Heart right ventricle (tissue), 16 donors: ENCODE measurements around the gene UNCX. TPM values are rescaled to one million over a fixed set of nuclear protein-coding genes. Genes with fewer than 3 reads are reported as not detected.
"Not testable (repeated sequence)": the region's sequence is repeated elsewhere in the genome, so short reads cannot be mapped to it uniquely, and the experiment has no call there.

Experiments
- ATAC-seq, 8 donors: fragments of 200-7000 bp; cut with Tn5 transposase; one replicate each; pipeline ENCODE4 v1.9.1; 2020; ENCODE audit warnings: mild to moderate bottlenecking in 8 of 8, moderate library complexity in 8 of 8, moderate number of reproducible peaks in 1 of 8
- DNase-seq, 2 donors: peaks; one replicate each; pipeline ENCODE4 v3.0.0-alpha.2; 2020
- H3K27ac ChIP-seq, 10 donors: fragments of 200-600 bp; sonication (generic) in 2 of 10; one replicate each; pipeline versions ENCODE4 v1.5.0 to v1.8.0; 2020 to 2022; ENCODE audit warnings: mild to moderate bottlenecking in 3 of 10
- H3K27me3 ChIP-seq, 7 donors: fragments of 200-600 bp; one replicate each; pipeline ENCODE4 v1.8.0; 2021 to 2022; ENCODE audit warnings: mild to moderate bottlenecking in 2 of 7
- H3K36me3 ChIP-seq, 9 donors: fragments of 200-600 bp; sonication (generic) in 1 of 9; one replicate each; pipeline versions ENCODE4 v1.5.0 to v1.8.0; 2020 to 2022; ENCODE audit warnings: mild to moderate bottlenecking in 2 of 9
- H3K4me1 ChIP-seq, 9 donors: fragments of 200-600 bp; sonication (generic) in 1 of 9; one replicate each; pipeline versions ENCODE4 v1.5.0 to v1.8.0; 2020 to 2022; ENCODE audit warnings: mild to moderate bottlenecking in 4 of 9
- H3K4me3 ChIP-seq, 10 donors: fragments of 200-600 bp; sonication (generic) in 2 of 10; one replicate each; pipeline versions ENCODE4 v1.5.0 to v1.8.0; 2020 to 2022; ENCODE audit warnings: mild to moderate bottlenecking in 7 of 10, moderate library complexity in 2 of 10
- H3K9me3 ChIP-seq, 11 donors: fragments of 200-600 bp in 10 of 11; sonication (generic) in 2 of 11; one replicate each; pipeline versions ENCODE4 v1.5.0 to v1.8.0; 2013 to 2022; ENCODE audit warnings: mild to moderate bottlenecking in 2 of 11, control low read depth in 1 of 11, moderate library complexity in 1 of 11
- CTCF ChIP-seq, 9 donors: fragments of 200-600 bp; sonication (generic) in 2 of 9; IDR thresholded peaks; one replicate each; pipeline versions ENCODE4 v1.5.0 to v1.8.0; 2021 to 2022; ENCODE audit warnings: antibody characterized with exemption in 9 of 9, mild to moderate bottlenecking in 5 of 9, moderate library complexity in 1 of 9
- WGBS, 2 donors: extraction: QIAGEN DNeasy Blood & Tissue Kit; methylation state at CpG; one replicate each; pipeline ENCODE4 v1.1.7; 2013; ENCODE audit warnings: inconsistent platforms in 1 of 2; 5-methylcytosine and 5-hydroxymethylcytosine counted together
- intact Hi-C, 10 donors: fragments of 100-400 bp; cut with DNase I; formaldehyde crosslinking; loops; one replicate each; pipeline versions ENCODE4 v1.11.1 to v1.14.2; 2022
- polyA plus RNA-seq, 2 donors: library from polyadenylated mRNA; stranded (reverse); fragments of 200-250 nt; gene quantifications; one replicate each; pipeline ENCODE4 v1.2.3, GENCODE V29; 2013
- total RNA-seq, 10 donors: library from RNA; stranded (reverse); fragmentation: NEBNext Ultra II Directional in 3 of 10; extraction: Animal tissue kit (Norgen Biotek cat#: 25700) in 3 of 10; gene quantifications; one replicate each; pipeline versions ENCODE4 v1.2.1 to v1.2.4, GENCODE V29; 2021 to 2023
- donor health status: Arrhythmogenic right ventricular cardiomyopathy.
- donor health status: ischemic (EF 13 %, LVEDD 7.1; RV severe dilation, severe dysfunction).
- donor health status: healthy with polysubstance abuse.
- donor health status: DM: no; HTN: yes; CAD: no.
- donor health status: DM: no; HTN: no; CAD: no.
- donor health status: ischemic (EF 25% LVEDD 6.9; RV normal size, moderate dysfunction).
- donor health status: ischemic (EF 25% LVEDD 5.7; RV mildly dilated, moderate dysfunction).
- donor health status: healthy.
- donor health status: DM: yes; HTN: yes; CAD: no.
- donor health status: Ischemic cardiomyopathy.
- donor health status: ischemic (EF 35%, LVEDD 5.7; RV mildly dilated, moderate dysfunction).
- donor health status: nonischemic (EF 11% LVEDD 7.7; RV severe dilation, severe dysfunction).
- donor health status: DM: yes; HTN: yes; CAD: no.
- donor health status: PGD.
- donor health status: ischemic (EF 29% LVEDD 5.4; RV normal size, mild dysfunction).
- donor health status: nonischemic (EF 23%, LVEDD 6.1; RV moderate dilation, normal function).

Gene UNCX
- total and polyA plus RNA-seq, 12 donors: not detected

DNA sequence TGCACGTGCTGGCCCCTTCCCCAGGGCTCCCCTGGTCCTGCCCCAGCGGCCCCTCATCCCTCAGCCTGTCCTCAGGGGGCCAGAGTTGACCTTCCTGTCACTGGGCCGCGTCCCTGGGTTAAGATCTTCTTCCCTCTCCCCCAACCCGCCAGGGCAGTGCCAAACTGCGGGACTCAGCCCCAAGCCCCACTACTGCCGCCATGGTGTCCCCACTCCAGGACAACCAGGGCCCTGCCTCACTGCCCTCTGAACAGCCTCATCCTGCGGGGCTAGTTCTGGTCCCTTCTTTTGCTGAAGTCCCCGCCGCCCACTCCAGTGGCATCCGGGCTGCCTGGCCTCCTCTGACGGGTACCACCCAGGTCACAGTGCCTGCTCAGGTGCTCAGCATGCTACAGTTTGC, 37.5 kb downstream of the UNCX start:
- Histone ChIP-seq H3K9me3 (no peaks in the 10 kb centered on the region), H3K36me3 (no peaks in the 10 kb centered on the region), H3K27me3 (peaks cover 0 to 71% (median 58%) of the 10 kb centered on the region in 7 donors), H3K4me3 (no peak overlapping the region), H3K27ac (no peak overlapping the region), H3K4me1 (no peaks in the 10 kb centered on the region)
- no peak for TF ChIP-seq CTCF (IDR thresholded peaks at IDR 0.05)
- DNase-seq: no peak
- ATAC-seq: no peak
- intact Hi-C loops: no loop called here
- 74% methylated on average over 12 of the region's 12 CpGs for WGBS, 2 donors

GRCh38 chr7:1271046-1271445, 38.4 kb downstream of the UNCX start:
- Histone ChIP-seq H3K4me1 (no peaks in the 10 kb centered on the region), H3K4me3 (no peak overlapping the region), H3K36me3 (no peaks in the 10 kb centered on the region), H3K27me3 (peaks cover 0 to 73% (median 65%) of the 10 kb centered on the region in 7 donors), H3K9me3 (no peaks in the 10 kb centered on the region), H3K27ac (no peak overlapping the region)
- intact Hi-C loops: no loop called here
- ATAC-seq: no peak
- no peak for DNase-seq
- no peak for TF ChIP-seq CTCF (IDR thresholded peaks at IDR 0.05)
- WGBS, 2 donors: 93% methylated on average over 14 of the region's 14 CpGs

- WGBS, 2 donors: 82 to 91% methylated on average over 13 to 14 of the region's 14 CpGs
Observed at GRCh38 chr7:1271656-1272055, 39.0 kb downstream of the UNCX start.

GRCh38 chr7:1272136-1272535, 39.5 kb downstream of the UNCX start:
- ATAC-seq, H3K36me3 ChIP-seq, H3K4me1 ChIP-seq, intact Hi-C loops, H3K9me3 ChIP-seq, H3K4me3 ChIP-seq, H3K27ac ChIP-seq, DNase-seq: not testable (repeated sequence)
- H3K27me3 ChIP-seq: peaks cover 4 to 73% (median 63%) of the 10 kb centered on the region in 7 donors

More at GRCh38 chr7:1271656-1272055, 39.0 kb downstream of the UNCX start:
- Histone ChIP-seq H3K27me3 (peaks cover 2 to 76% (median 66%) of the 10 kb centered on the region in 7 donors), H3K9me3 (no peaks in the 10 kb centered on the region), H3K4me1 (no peaks in the 10 kb centered on the region), H3K27ac (no peak overlapping the region), H3K36me3 (no peaks in the 10 kb centered on the region), H3K4me3 (no peak overlapping the region)
- no peak for TF ChIP-seq CTCF (IDR thresholded peaks at IDR 0.05)
- intact Hi-C loops: no loop called here
- DNase-seq (no peak), ATAC-seq (no peak)

GRCh38 chr7:1274121-1274875, 41.6 kb downstream of the UNCX start:
- DNase-seq (no peak), ATAC-seq (peak in 1 of 8 donors; percentile 36)
- no peak for TF ChIP-seq CTCF (IDR thresholded peaks at IDR 0.05)
- no peak overlapping the region for H3K4me3 ChIP-seq
- no peaks in the 10 kb centered on the region for H3K9me3 ChIP-seq
- intact Hi-C loops: no loop called here
- peaks cover 4 to 68% (median 56%) of the 10 kb centered on the region in 7 donors for H3K27me3 ChIP-seq
- no peaks in the 10 kb centered on the region for H3K36me3 ChIP-seq
- no peaks in the 10 kb centered on the region for H3K4me1 ChIP-seq
- H3K27ac ChIP-seq: no peak overlapping the region
- 76 to 80% methylated on average over 25 to 30 of the region's 30 CpGs for WGBS, 2 donors
